Activated T-cell treated with anti-CD3 and anti-CD28 coated beads, Interleukin-2, amount 50 U/mL, for 72 hours (primary cell): Measurements from ENCODE around the gene STXBP3. TPM values are rescaled to one million over a fixed set of nuclear protein-coding genes. Genes with fewer than 3 reads are reported as not detected.
A peak's percentile ranks its signal among the peaks of the same experiment; 100 is the strongest.
"Not testable (repeated sequence)": the region's sequence is repeated elsewhere in the genome, so short reads cannot be mapped to it uniquely, and the experiment has no call there.

Experiments used
- ATAC-seq, 2 donors: fragments of 150-1000 bp; cut with Tn5 transposase; replicated peaks in 1 of 2; 2 replicates each; pipeline ENCODE4 v1.10.0; 2021; ENCODE audit warnings: moderate library complexity in 2 of 2, mild to moderate bottlenecking in 1 of 2
- DNase-seq, 2 donors: peaks; one replicate each; pipeline ENCODE4 v3.0.0; 2021 to 2022; ENCODE audit warnings: mixed read lengths in 1 of 2
- H3K27ac Mint-ChIP-seq: one replicate; pipeline ENCODE4 v1.8.0; 2022; ENCODE audit warnings: mild to moderate bottlenecking, moderate library complexity, mixed read lengths
- H3K27me3 Mint-ChIP-seq: one replicate; pipeline ENCODE4 v1.8.0; 2022; ENCODE audit warnings: low read depth, mixed read lengths
- H3K36me3 Mint-ChIP-seq, 2 donors: one replicate each; pipeline ENCODE4 v1.8.0; 2022; ENCODE audit warnings: mixed read lengths in 2 of 2, mild to moderate bottlenecking in 1 of 2; ENCODE audit not compliant: insufficient read depth in 2 of 2
- H3K4me1 Mint-ChIP-seq: one replicate; pipeline ENCODE4 v1.8.0; 2022; ENCODE audit warnings: low read depth, mixed read lengths
- H3K4me3 Mint-ChIP-seq, 2 donors: one replicate each; pipeline ENCODE4 v1.8.0; 2022; ENCODE audit warnings: mild to moderate bottlenecking in 2 of 2, mixed read lengths in 2 of 2, moderate library complexity in 2 of 2
- H3K9me3 Mint-ChIP-seq, 2 donors: one replicate each; pipeline ENCODE4 v1.8.0; 2022; ENCODE audit warnings: mixed read lengths in 2 of 2
- total RNA-seq, 2 donors: library from RNA; stranded (reverse); gene quantifications; one replicate each; pipeline ENCODE4 v1.2.3, GENCODE V29; 2022

Gene STXBP3
- total RNA-seq, 2 donors from 2014 or later: 45.0 to 45.5 TPM

DNA sequence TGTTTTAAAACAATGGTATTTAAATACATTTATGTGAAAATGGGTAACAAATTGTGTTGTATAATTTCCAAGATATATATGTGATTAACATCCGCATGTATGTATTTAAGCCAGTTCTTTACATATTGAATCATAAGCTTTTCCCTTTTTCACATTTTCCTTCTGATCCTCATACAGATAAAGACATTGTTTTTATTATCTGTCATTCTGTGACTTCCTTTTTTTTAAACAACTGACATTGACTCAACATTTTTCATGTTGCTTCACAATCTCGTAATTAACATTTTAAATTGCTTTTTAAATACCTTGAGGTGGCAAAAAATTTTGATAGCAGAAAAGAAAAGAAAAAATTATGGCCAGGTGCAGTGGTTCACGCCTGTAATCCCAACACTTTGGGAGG, 1.4 kb downstream of the STXBP3 start:
- Mint-ChIP-seq H3K27me3 (no peaks in the 10 kb centered on the region), H3K36me3 (peaks cover 6 to 10% of the 10 kb centered on the region in 2 donors), H3K9me3 (no peaks in the 10 kb centered on the region), H3K4me3 (peak overlapping the region; percentile 32 to 68), H3K27ac (peak overlapping the region; percentile 33), H3K4me1 (peaks cover 48% of the 10 kb centered on the region)
- DNase-seq: no peak
- ATAC-seq: no peak

DNA sequence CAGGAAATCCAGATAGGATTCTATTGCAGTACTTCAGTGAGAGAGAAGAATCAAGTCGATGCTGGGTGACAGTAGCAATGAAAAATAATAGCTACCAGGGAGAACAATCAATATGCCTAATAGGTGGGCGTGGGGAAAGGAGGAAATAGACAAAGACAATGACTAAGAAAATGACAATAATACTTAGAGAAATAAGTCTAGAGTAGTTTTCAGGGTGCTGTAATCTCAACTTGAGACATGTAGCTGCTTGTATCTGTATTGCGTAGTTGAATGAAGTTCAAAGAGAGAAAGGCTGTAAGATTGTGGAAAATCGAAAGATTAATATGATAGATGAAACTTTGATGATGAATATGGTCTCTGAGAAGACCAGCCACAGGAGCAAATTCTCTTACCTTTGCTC, 2.6 kb downstream of the STXBP3 start:
- no peak for ATAC-seq
- Mint-ChIP-seq H3K9me3 (no peaks in the 10 kb centered on the region), H3K36me3 (peaks cover 6 to 10% of the 10 kb centered on the region in 2 donors), H3K27ac (no peak overlapping the region), H3K4me3 (peak overlapping the region in 1 of 2 donors; percentile 1), H3K4me1 (peaks cover 50% of the 10 kb centered on the region), H3K27me3 (no peaks in the 10 kb centered on the region)
- no peak for DNase-seq

DNA sequence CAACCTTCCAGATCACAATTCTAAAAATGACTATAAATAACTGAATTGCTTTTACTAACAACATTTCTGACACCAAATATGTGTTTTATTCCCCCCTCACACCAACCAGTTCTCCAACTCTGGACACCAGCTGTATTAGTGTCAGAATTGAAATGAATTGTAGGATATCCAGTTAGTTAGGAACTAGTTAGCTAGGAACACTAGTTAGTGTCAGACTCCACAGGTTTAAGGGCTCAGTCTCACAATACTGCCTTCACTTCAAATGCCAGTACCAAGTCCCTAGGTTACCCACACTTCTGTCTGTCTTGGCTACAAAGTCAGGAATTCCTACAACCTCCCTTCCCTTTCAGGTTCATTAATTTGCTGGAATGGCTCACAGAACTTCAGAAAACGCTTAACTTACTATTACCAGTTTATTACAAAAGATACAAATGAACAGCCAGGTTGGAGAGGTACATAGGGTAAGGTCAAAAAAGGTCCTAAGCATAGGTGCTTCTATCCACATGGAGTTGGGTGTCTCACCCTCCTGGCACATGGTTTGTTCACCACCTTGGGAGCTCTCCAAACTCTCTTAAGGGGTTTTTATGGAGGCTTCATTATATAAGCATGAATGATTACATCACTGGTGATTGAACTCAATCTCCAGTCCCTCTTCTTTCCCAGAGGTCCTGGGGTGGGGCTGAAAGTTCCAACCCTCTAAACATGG, 4.2 kb downstream of the STXBP3 start:
- H3K36me3 Mint-ChIP-seq: peaks cover 6 to 12% of the 10 kb centered on the region in 2 donors
- H3K27me3 Mint-ChIP-seq: no peaks in the 10 kb centered on the region
- DNase-seq: no peak
- H3K4me3 Mint-ChIP-seq: no peak overlapping the region
- H3K4me1 Mint-ChIP-seq: peaks cover 59% of the 10 kb centered on the region
- no peaks in the 10 kb centered on the region for H3K9me3 Mint-ChIP-seq
- no peak for ATAC-seq
- H3K27ac Mint-ChIP-seq: no peak overlapping the region

DNA sequence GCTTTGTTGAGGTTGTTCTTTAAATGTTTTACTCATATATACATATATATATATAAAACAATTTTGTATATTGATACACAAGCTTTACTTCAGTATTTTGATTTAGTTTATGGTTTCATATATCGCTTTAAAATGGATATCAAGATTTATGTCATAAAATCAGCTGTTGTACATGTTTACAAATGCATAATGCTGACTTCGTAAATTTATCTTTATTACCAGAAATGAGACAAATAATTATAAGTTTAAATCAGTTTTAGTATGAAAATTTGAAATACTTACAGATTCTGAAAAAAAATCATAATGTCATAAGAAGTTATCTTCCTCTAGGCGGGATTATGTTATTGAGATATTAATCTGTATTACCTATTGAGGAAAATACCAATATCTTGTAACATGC, 6.9 kb downstream of the STXBP3 start:
- H3K36me3 Mint-ChIP-seq: peaks cover 0 to 7% of the 10 kb centered on the region in 2 donors
- ATAC-seq (no peak), DNase-seq (no peak)
- peaks cover 38% of the 10 kb centered on the region for H3K4me1 Mint-ChIP-seq
- no peaks in the 10 kb centered on the region for H3K27me3 Mint-ChIP-seq
- H3K9me3 Mint-ChIP-seq: no peaks in the 10 kb centered on the region
- no peak overlapping the region for H3K27ac Mint-ChIP-seq
- H3K4me3 Mint-ChIP-seq: no peak overlapping the region

DNA sequence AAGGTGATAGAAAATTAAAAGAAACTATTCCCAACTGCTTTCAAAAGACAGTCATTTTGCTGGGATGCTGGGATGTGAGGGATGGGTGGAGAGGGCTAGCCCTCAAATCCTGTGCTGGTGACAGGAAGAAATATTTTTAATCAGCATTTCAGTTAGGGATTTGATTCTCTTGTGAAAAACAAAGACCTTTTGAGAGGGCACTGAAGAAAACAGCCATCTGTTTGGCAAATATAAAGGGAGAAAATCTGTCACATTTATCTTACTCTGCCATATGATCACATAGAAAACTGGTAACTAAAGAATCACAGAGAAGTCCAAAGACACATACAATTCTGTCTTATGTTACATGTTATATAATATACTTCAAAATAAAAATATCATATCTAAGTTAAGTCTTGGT, 12.3 kb downstream of the STXBP3 start:
- no peak for ATAC-seq

DNA sequence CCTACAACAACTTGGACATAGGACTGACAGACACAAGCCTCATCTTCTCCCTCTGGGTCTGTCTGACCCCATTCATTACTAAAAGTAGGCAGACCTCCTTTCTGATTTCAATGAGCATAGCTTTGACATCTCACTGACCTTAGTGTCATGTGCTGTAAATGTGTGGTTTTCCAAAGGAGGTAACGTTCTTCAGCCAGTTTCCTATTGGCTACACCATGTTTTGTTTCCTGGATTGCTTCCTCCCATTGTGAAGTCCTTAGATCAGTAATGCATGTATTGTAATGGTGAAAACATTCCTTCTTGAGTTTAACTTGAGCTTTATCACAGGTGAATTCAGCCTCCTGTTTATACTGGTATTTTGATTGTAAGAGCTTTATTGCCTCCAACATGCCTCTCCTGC, 20.6 kb downstream of the STXBP3 start:
- Mint-ChIP-seq H3K36me3 (peaks cover 3 to 6% of the 10 kb centered on the region in 2 donors), H3K4me3 (no peak overlapping the region), H3K9me3 (no peaks in the 10 kb centered on the region), H3K4me1 (no peaks in the 10 kb centered on the region), H3K27ac (no peak overlapping the region), H3K27me3 (no peaks in the 10 kb centered on the region)
- DNase-seq: no peak
- no peak for ATAC-seq

More for the DNA sequence above, 12.3 kb downstream of the STXBP3 start:
- no peak overlapping the region for H3K27ac Mint-ChIP-seq
- no peaks in the 10 kb centered on the region for H3K9me3 Mint-ChIP-seq
- peaks cover 9% of the 10 kb centered on the region for H3K4me1 Mint-ChIP-seq
- no peak overlapping the region for H3K4me3 Mint-ChIP-seq
- no peak for DNase-seq
- H3K27me3 Mint-ChIP-seq: no peaks in the 10 kb centered on the region
- peaks cover 0 to 15% of the 10 kb centered on the region in 2 donors for H3K36me3 Mint-ChIP-seq

DNA sequence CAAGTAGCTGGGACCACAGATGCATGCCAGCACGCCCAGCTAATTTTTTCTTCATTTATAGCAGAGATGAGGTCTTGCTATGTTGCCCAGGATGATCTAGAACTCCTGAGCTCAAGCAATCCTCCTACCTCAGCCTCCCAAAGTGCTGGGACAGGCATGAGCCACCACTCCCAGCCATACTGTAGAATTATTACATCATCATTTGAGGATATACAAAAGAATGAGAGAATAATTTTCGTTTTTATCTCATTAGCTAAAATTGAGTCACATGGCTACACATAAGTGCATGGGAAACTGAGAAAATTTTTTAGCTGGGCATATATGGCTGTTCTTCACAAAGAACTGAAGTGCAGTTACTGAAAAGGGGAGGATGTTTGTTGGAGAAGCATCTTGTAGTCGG, 21.2 kb downstream of the STXBP3 start:
- H3K4me3 Mint-ChIP-seq: no peak overlapping the region
- H3K4me1 Mint-ChIP-seq: no peaks in the 10 kb centered on the region
- H3K27me3 Mint-ChIP-seq: no peaks in the 10 kb centered on the region
- H3K27ac Mint-ChIP-seq: no peak overlapping the region
- no peak for DNase-seq
- no peak for ATAC-seq
- peaks cover 3 to 6% of the 10 kb centered on the region in 2 donors for H3K36me3 Mint-ChIP-seq
- H3K9me3 Mint-ChIP-seq: no peaks in the 10 kb centered on the region

DNA sequence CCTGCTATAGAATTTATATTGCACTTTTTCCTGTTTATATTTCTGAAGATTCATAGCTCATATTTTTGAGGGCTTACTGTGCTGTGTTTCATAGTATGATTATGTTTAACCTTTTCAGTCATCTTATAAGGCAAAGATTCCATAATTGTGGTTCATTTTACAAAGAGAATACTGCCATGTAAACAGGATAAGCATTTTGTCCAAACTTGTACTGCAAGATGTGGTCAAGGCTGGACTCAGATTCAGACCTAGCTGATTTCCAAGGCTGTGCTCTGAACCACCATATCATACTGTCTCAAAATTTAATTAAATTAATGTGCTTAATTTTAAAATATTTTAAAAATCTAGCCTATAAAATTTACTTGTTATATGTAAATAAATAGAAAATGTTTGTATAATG, 31.4 kb downstream of the STXBP3 start:
- no peak for DNase-seq
- Mint-ChIP-seq H3K4me3 (no peak overlapping the region), H3K27ac (no peak overlapping the region), H3K27me3 (no peaks in the 10 kb centered on the region), H3K36me3 (peaks cover 0 to 8% of the 10 kb centered on the region in 2 donors), H3K4me1 (no peaks in the 10 kb centered on the region), H3K9me3 (no peaks in the 10 kb centered on the region)
- no peak for ATAC-seq

DNA sequence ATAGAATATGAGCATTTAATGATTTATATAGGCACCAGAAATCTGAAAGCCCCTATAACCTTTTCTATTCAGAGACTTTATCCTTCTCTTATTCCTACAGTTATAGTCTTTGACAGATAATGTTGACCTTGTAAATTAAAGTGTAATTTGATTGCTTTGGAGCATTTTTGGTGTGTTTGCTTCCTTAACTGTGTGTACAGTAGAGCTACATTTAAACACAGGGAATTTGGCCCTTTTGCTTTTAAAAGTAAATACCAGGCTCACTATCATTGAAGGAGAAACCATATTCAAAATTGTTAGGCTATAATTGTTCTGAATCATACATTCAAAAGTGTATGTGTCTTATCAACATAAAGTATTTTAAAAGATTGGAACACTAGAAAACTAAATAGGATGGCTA, 33.0 kb downstream of the STXBP3 start:
- H3K4me3 Mint-ChIP-seq: no peak overlapping the region
- H3K36me3 Mint-ChIP-seq: peaks cover 5 to 23% of the 10 kb centered on the region in 2 donors
- peaks cover 1 to 2% of the 10 kb centered on the region in 2 donors for H3K9me3 Mint-ChIP-seq
- DNase-seq (no peak), ATAC-seq (no peak)
- no peak overlapping the region for H3K27ac Mint-ChIP-seq
- H3K4me1 Mint-ChIP-seq: no peaks in the 10 kb centered on the region
- no peaks in the 10 kb centered on the region for H3K27me3 Mint-ChIP-seq

DNA sequence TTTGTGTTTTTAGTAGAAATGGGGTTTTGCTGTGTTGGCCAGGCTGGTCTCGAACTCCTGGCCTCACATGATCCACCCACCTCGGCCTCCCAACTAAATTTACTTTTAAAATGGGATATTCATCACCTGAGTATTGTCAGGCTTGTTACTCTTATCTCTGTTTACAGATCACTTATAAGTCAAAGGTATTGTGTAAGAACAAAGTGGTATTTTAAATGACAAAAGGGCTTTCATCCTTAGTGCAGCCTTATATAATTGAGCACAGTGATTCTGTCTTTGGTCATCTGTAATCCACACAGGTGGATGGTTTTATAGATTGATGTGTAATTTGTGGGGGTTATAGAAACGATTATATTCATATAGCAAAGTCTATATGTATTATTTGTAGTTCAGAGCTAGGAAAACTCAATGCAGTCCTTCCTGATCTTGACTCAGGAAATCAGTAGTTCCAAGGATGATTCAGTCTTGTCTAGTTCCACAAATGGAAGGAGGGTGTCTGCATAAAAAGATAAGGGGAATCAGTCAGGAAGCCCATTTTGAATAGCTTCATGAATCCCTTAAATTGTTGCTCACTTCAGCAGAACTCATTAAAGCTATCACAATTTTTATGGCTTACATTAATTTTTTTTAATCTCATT, 34.6 kb downstream of the STXBP3 start:
- no peak overlapping the region for H3K4me3 Mint-ChIP-seq
- ATAC-seq: no peak
- no peaks in the 10 kb centered on the region for H3K4me1 Mint-ChIP-seq
- no peak overlapping the region for H3K27ac Mint-ChIP-seq
- DNase-seq: no peak
- H3K27me3 Mint-ChIP-seq: no peaks in the 10 kb centered on the region
- H3K9me3 Mint-ChIP-seq: peaks cover 10 to 11% of the 10 kb centered on the region in 2 donors
- peaks cover 20 to 33% of the 10 kb centered on the region in 2 donors for H3K36me3 Mint-ChIP-seq

DNA sequence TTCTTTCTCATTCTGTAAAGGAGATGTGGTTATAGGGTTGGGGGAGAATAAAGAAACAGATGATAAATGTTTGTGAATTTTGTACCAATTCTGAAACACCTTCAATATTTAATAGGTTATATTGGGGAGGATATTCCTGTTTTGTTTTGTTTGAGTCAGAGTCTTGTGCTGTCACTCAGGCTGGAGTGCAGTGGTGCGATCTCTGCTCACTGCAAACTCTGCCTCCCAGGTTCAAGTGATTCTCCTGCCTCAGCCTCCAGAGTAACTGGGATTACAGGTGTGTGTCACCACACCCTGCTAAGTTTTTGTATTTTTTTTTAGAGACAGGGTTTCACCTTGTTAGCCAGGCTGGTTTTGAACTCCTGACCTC, 35.1 kb downstream of the STXBP3 start:
- H3K4me1 Mint-ChIP-seq, ATAC-seq, H3K27me3 Mint-ChIP-seq, DNase-seq, H3K4me3 Mint-ChIP-seq, H3K27ac Mint-ChIP-seq: not testable (repeated sequence)
- H3K9me3 Mint-ChIP-seq: peaks cover 11 to 12% of the 10 kb centered on the region in 2 donors
- peaks cover 22 to 38% of the 10 kb centered on the region in 2 donors for H3K36me3 Mint-ChIP-seq

DNA sequence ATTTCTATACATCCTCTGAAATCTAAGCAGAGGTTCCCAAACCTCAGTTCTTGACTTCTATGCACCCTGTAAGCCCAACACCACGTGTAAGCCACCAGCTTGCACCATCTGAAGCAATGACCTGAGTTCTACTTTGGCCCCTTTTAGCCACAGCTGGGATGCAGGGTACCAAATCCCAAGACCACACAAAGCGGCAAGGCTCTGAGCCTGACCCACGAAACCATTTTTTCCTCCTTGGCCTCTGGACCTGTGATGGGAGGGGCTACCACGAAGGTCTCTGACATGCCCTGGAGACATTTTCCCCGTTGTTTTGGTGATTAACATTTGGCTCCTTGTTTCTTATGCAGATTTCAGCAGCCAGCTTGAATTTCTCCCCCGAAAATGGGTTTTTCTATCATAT, 38.8 kb downstream of the STXBP3 start:
- Mint-ChIP-seq H3K27me3 (no peaks in the 10 kb centered on the region), H3K27ac (no peak overlapping the region), H3K4me3 (no peak overlapping the region), H3K4me1 (no peaks in the 10 kb centered on the region), H3K36me3 (peaks cover 22 to 54% of the 10 kb centered on the region in 2 donors), H3K9me3 (peaks cover 11 to 12% of the 10 kb centered on the region in 2 donors)
- DNase-seq (no peak), ATAC-seq (no peak)

DNA sequence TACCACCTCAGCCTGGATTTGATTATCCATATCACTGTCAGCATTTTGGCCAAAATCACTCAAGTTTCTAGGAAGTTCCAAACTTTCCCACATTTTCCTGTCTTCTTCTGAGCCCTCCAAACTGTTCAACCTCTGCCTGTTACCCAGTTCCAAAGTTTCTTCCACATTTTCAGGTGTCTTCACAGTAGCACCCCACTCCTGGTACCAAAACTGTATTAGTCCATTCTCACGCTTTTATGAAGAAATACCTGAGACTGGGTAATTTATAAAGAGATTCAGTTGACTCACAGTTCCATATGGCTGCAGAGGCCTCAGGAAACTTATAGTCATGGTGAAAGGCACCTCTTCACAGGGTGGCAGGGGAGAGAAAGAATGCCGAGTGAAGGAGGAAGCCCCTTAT, 39.4 kb downstream of the STXBP3 start:
- no peak overlapping the region for H3K4me3 Mint-ChIP-seq
- H3K9me3 Mint-ChIP-seq: peaks cover 11 to 12% of the 10 kb centered on the region in 2 donors
- ATAC-seq: no peak
- no peaks in the 10 kb centered on the region for H3K4me1 Mint-ChIP-seq
- H3K27me3 Mint-ChIP-seq: no peaks in the 10 kb centered on the region
- no peak for DNase-seq
- no peak overlapping the region for H3K27ac Mint-ChIP-seq
- peaks cover 22 to 58% of the 10 kb centered on the region in 2 donors for H3K36me3 Mint-ChIP-seq

DNA sequence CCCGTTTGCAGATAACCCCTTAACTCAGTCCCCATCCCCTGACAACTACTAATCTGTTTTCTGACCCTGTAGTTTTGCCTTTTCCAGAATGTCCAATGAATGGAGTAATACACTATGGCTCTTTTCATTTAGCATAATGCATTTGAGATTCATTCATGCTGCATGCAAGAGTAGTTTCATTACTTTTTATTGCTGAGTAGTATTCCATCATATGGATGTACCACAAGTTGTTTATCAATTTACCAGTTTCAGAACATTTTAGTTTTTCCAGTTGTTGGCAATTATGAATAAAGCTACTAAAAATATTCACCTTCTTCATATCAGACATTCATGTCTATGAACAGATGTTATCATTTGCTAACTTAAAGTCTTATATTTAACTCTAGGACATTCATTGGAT, 45.3 kb downstream of the STXBP3 start:
- no peak overlapping the region for H3K4me3 Mint-ChIP-seq
- ATAC-seq (no peak), DNase-seq (no peak)
- H3K27ac Mint-ChIP-seq: no peak overlapping the region
- H3K36me3 Mint-ChIP-seq: peaks cover 11 to 49% of the 10 kb centered on the region in 2 donors
- no peaks in the 10 kb centered on the region for H3K27me3 Mint-ChIP-seq
- no peaks in the 10 kb centered on the region for H3K4me1 Mint-ChIP-seq
- peaks cover 7 to 12% of the 10 kb centered on the region in 2 donors for H3K9me3 Mint-ChIP-seq
